Dendritic cell treated with granulocyte-macrophage colony-stimulating factor and Interleukin-4, amounts not matched to agents 40 ng/mL and 50 ng/mL, for 4 days (primary cell): Measurements from ENCODE around the gene PTPRN2.
"Not testable (repeated sequence)": the region's sequence is repeated elsewhere in the genome, so short reads cannot be mapped to it uniquely, and the experiment has no call there.

ENCODE experiments used
- H3K27ac Mint-ChIP-seq: one replicate; pipeline ENCODE4 v1.8.0; 2022; ENCODE audit warnings: mild to moderate bottlenecking, mixed read lengths
- H3K27me3 Mint-ChIP-seq: one replicate; pipeline ENCODE4 v1.8.0; 2022; ENCODE audit warnings: mild to moderate bottlenecking, mixed read lengths
- H3K36me3 Mint-ChIP-seq: one replicate; pipeline ENCODE4 v1.8.0; 2022; ENCODE audit warnings: low read depth, mixed read lengths
- H3K4me1 Mint-ChIP-seq: one replicate; pipeline ENCODE4 v1.8.0; 2022; ENCODE audit warnings: low read depth, mixed read lengths
- H3K4me3 Mint-ChIP-seq: one replicate; pipeline ENCODE4 v1.8.0; 2022; ENCODE audit warnings: mild to moderate bottlenecking, moderate library complexity, mixed read lengths
- H3K9me3 Mint-ChIP-seq: one replicate; pipeline ENCODE4 v1.8.0; 2022; ENCODE audit warnings: mixed read lengths
- intact Hi-C: fragments of 100-400 bp; cut with micrococcal nuclease; formaldehyde crosslinking; loops from one replicate; pipeline ENCODE4 v1.15.0; 2022

The PTPRN2 gene

GRCh38 chr7:158040199-158040598 lies 547.4 kb downstream of the PTPRN2 start:
- H3K27me3 Mint-ChIP-seq: no peaks in the 10 kb centered on the region
- no peak overlapping the region for H3K27ac Mint-ChIP-seq
- H3K4me1 Mint-ChIP-seq: no peaks in the 10 kb centered on the region
- intact Hi-C loops: no loop called here
- H3K4me3 Mint-ChIP-seq: no peak overlapping the region
- peaks cover 23% of the 10 kb centered on the region for H3K9me3 Mint-ChIP-seq
- no peaks in the 10 kb centered on the region for H3K36me3 Mint-ChIP-seq

- Mint-ChIP-seq H3K9me3 (peaks cover 31% of the 10 kb centered on the region), H3K4me3 (no peak overlapping the region), H3K27ac (no peak overlapping the region), H3K27me3 (no peaks in the 10 kb centered on the region), H3K36me3 (no peaks in the 10 kb centered on the region), H3K4me1 (no peaks in the 10 kb centered on the region)
- intact Hi-C loops: no loop called here
Measured at GRCh38 chr7:158039270-158039669, 548.4 kb downstream of the PTPRN2 start.

- no peak overlapping the region for H3K4me3 Mint-ChIP-seq
- no peaks in the 10 kb centered on the region for H3K4me1 Mint-ChIP-seq
- intact Hi-C loops: no loop called here
- H3K27ac Mint-ChIP-seq: no peak overlapping the region
- peaks cover 49% of the 10 kb centered on the region for H3K9me3 Mint-ChIP-seq
- H3K27me3 Mint-ChIP-seq: peaks cover 2% of the 10 kb centered on the region
- no peaks in the 10 kb centered on the region for H3K36me3 Mint-ChIP-seq
Measured at GRCh38 chr7:158037211-158037610, 550.4 kb downstream of the PTPRN2 start.

- no peak overlapping the region for H3K4me3 Mint-ChIP-seq
- peaks cover 46% of the 10 kb centered on the region for H3K9me3 Mint-ChIP-seq
- H3K27ac Mint-ChIP-seq: no peak overlapping the region
- H3K27me3 Mint-ChIP-seq: peaks cover 3% of the 10 kb centered on the region
- intact Hi-C loops: no loop called here
- no peaks in the 10 kb centered on the region for H3K4me1 Mint-ChIP-seq
- H3K36me3 Mint-ChIP-seq: no peaks in the 10 kb centered on the region
Measured at GRCh38 chr7:158035343-158035742, 552.3 kb downstream of the PTPRN2 start.

DNA sequence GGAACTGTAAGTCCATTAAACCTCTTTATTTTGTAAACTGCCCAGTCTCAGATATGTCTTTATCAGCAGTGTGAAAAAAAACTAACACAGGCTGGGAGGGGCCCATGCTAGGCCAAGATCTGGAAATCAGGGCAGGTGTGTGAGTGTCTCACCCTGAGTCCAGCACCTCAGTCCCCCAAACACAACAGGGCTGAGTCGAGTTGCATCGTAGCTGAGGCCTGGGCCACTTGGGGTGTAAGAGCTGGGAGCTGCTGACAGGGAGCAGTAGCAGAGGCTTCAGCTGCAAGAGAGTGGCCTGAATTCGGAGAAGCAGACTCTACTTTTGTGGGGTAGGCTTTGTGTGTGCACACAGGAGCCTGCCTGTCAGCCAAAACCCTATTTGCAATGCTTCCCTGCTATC lies 553.1 kb downstream of the PTPRN2 start:
- intact Hi-C loops: no loop called here
- peaks cover 3% of the 10 kb centered on the region for H3K27me3 Mint-ChIP-seq
- no peaks in the 10 kb centered on the region for H3K36me3 Mint-ChIP-seq
- no peak overlapping the region for H3K27ac Mint-ChIP-seq
- no peak overlapping the region for H3K4me3 Mint-ChIP-seq
- H3K9me3 Mint-ChIP-seq: peaks cover 38% of the 10 kb centered on the region
- no peaks in the 10 kb centered on the region for H3K4me1 Mint-ChIP-seq

DNA sequence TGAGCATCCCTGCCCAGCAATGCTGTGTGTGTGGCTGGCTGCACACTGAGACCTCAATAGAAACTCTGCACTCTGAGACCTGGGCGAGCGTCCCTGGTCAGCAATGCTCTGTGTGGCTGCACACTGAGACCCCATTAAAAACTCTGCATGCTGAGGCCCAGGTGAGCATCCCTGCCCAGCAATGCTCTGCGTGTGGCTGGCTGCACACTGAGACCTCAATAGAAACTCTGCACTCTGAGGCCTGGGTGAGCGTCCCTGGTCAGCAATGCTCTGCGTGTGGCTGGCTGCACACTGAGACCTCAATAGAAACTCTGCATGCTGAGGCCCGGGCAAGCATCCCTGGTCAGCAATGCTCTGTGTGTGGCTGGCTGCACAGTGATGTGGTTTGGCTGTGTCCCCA lies 553.7 kb downstream of the PTPRN2 start:
- H3K27me3 Mint-ChIP-seq, H3K36me3 Mint-ChIP-seq, H3K4me3 Mint-ChIP-seq, intact Hi-C loops, H3K4me1 Mint-ChIP-seq, H3K27ac Mint-ChIP-seq: not testable (repeated sequence)
- peaks cover 32% of the 10 kb centered on the region for H3K9me3 Mint-ChIP-seq

DNA sequence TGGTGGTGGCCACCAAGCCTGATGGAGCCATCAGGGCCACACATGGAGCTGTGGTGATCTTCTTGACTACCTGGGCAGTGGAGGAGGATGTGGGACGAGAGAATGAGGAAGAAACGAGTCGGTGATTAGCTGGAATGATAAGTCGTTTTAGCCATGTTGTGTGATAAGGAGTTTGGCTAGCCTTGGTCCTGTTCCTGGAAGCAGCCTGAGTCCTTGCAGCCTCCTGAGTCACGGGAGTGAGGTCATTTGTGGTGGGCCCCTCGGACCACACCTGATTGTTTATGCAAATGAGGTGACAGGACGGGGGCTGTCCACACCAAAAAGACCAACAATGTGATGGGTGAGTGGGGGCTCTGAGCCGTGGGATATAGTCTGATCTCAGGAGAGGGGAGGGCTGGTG lies 554.4 kb downstream of the PTPRN2 start:
- Mint-ChIP-seq H3K36me3 (no peaks in the 10 kb centered on the region), H3K4me1 (no peaks in the 10 kb centered on the region), H3K27me3 (peaks cover 3% of the 10 kb centered on the region), H3K4me3 (no peak overlapping the region), H3K27ac (no peak overlapping the region), H3K9me3 (peaks cover 31% of the 10 kb centered on the region)
- intact Hi-C loops: no loop called here

GRCh38 chr7:158032561-158033115 lies 555.0 kb downstream of the PTPRN2 start:
- Mint-ChIP-seq H3K4me1 (no peaks in the 10 kb centered on the region), H3K9me3 (peaks cover 31% of the 10 kb centered on the region), H3K36me3 (no peaks in the 10 kb centered on the region), H3K4me3 (no peak overlapping the region), H3K27me3 (peaks cover 3% of the 10 kb centered on the region), H3K27ac (no peak overlapping the region)
- intact Hi-C loops: no loop called here

DNA sequence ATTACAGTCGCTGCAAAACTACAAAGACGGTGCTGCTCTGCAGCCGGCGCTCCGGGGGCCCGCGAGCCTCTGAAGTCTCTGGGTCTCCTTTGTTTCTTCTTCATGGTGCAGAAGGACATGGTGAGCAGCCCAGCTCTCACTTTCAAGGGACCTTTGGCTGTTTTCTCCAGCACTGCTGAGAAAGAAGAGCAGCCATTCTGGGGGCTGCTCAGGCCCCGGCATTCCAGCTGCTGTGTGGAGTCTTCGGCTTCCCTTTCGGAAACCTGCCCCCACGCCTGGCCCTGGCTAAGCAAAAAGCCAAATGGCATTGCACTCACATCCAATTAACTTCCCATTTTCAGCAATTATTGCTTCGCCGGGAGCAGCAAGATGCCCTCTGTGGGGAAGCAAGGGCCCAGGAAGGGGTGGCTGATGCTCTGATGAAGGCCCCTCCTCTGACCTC lies 555.7 kb downstream of the PTPRN2 start:
- no peaks in the 10 kb centered on the region for H3K36me3 Mint-ChIP-seq
- no peak overlapping the region for H3K27ac Mint-ChIP-seq
- H3K27me3 Mint-ChIP-seq: peaks cover 3% of the 10 kb centered on the region
- H3K4me1 Mint-ChIP-seq: no peaks in the 10 kb centered on the region
- H3K9me3 Mint-ChIP-seq: peaks cover 31% of the 10 kb centered on the region
- H3K4me3 Mint-ChIP-seq: no peak overlapping the region
- intact Hi-C loops: no loop called here

- intact Hi-C loops: no loop called here
- Mint-ChIP-seq H3K27me3 (peaks cover 3% of the 10 kb centered on the region), H3K4me3 (no peak overlapping the region), H3K4me1 (no peaks in the 10 kb centered on the region), H3K9me3 (peaks cover 30% of the 10 kb centered on the region), H3K27ac (no peak overlapping the region), H3K36me3 (no peaks in the 10 kb centered on the region)
Measured at GRCh38 chr7:158030566-158030965, 557.1 kb downstream of the PTPRN2 start.

- intact Hi-C loops: no loop called here
- Mint-ChIP-seq H3K36me3 (no peaks in the 10 kb centered on the region), H3K4me1 (no peaks in the 10 kb centered on the region), H3K27me3 (peaks cover 3% of the 10 kb centered on the region), H3K9me3 (peaks cover 25% of the 10 kb centered on the region), H3K4me3 (no peak overlapping the region), H3K27ac (no peak overlapping the region)
Measured at GRCh38 chr7:158030071-158030470, 557.6 kb downstream of the PTPRN2 start.

DNA sequence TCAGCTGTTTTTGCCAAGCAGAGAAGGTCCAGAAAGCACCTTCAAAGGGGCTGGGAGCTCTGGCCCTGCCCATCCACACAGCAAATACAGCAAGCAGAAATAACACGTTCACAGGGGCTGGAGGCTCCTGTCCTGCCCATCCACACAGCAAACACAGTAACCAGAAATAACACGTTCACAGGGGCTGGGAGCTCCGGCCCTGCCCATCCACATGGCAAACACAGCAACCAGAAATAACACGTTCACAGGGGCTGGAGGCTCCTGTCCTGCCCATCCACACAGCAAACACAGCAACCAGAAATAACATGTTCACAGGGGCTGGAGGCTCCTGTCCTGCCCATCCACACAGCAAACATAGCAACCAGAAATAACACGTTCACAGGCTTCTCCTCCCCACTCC lies 558.1 kb downstream of the PTPRN2 start:
- H3K27ac Mint-ChIP-seq: no peak overlapping the region
- intact Hi-C loops: no loop called here
- H3K36me3 Mint-ChIP-seq: no peaks in the 10 kb centered on the region
- H3K4me3 Mint-ChIP-seq: no peak overlapping the region
- peaks cover 20% of the 10 kb centered on the region for H3K9me3 Mint-ChIP-seq
- peaks cover 3% of the 10 kb centered on the region for H3K27me3 Mint-ChIP-seq
- H3K4me1 Mint-ChIP-seq: no peaks in the 10 kb centered on the region

GRCh38 chr7:158028971-158029370 lies 558.7 kb downstream of the PTPRN2 start:
- Mint-ChIP-seq H3K27me3 (peaks cover 3% of the 10 kb centered on the region), H3K9me3 (peaks cover 14% of the 10 kb centered on the region), H3K4me1 (no peaks in the 10 kb centered on the region), H3K36me3 (no peaks in the 10 kb centered on the region), H3K27ac (no peak overlapping the region), H3K4me3 (no peak overlapping the region)
- intact Hi-C loops: no loop called here

DNA sequence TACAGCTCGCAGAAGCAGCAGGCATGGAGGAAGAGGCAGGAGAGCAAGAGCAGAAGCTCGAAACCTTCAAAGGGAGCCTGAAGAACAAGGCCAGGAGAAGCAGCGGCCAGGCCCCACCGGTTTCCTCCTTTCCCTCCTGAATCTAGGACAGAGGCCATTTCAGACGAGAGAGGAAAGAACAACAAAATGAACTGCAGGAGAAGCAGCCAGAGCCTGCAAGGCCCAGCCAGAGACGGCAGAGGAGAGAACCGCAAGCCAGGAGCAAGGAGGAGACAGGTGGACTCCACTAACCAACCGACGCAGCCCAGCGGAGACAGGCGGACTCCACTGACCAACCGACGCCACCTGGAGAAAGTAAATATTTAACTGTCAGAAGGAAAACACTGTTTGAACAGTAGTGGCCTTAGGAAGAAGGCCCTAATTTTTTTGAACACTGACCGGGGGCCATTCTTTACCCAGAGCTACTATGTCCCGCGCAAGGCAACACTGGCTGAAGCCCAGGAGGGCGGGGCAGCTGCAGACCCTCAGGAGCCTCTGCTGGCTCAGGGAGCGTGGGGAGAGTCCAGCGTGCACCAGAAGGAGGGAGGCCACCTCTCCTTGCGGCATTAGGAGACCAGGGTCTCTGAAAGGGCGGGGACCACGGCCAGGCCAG lies 559.2 kb downstream of the PTPRN2 start:
- intact Hi-C loops: no loop called here
- no peak overlapping the region for H3K27ac Mint-ChIP-seq
- H3K4me1 Mint-ChIP-seq: peaks cover 5% of the 10 kb centered on the region
- H3K27me3 Mint-ChIP-seq: peaks cover 3% of the 10 kb centered on the region
- peaks cover 9% of the 10 kb centered on the region for H3K9me3 Mint-ChIP-seq
- H3K4me3 Mint-ChIP-seq: no peak overlapping the region
- H3K36me3 Mint-ChIP-seq: no peaks in the 10 kb centered on the region

DNA sequence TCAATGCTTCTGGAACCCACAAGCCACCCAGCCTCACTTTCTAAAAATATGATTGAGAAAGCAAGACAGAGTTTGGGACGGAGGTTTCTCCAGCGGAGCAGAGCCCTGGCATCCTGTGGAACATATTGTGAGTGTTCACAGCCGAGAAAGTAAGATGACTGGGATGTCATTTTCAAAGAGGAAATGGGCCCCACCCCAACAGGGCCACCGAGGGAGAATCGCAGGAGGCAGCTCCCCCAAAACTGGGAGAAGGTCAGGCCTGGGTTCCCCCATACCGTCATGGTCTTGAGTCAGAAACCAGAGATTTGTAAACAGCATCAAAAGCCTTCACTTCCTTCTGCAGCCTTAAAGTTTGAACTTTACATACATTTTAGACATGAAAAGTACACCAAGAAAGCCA lies 560.0 kb downstream of the PTPRN2 start:
- H3K9me3 Mint-ChIP-seq: peaks cover 1% of the 10 kb centered on the region
- no peaks in the 10 kb centered on the region for H3K36me3 Mint-ChIP-seq
- peaks cover 9% of the 10 kb centered on the region for H3K4me1 Mint-ChIP-seq
- intact Hi-C loops: no loop called here
- H3K4me3 Mint-ChIP-seq: no peak overlapping the region
- H3K27ac Mint-ChIP-seq: no peak overlapping the region
- peaks cover 3% of the 10 kb centered on the region for H3K27me3 Mint-ChIP-seq
